PC-3 (cell line): ENCODE measurements around the gene VPS41.
"Not testable (repeated sequence)": the region's sequence is repeated elsewhere in the genome, so short reads cannot be mapped to it uniquely, and the experiment has no call there.

ENCODE experiments used
- EZH2 ChIP-seq: fragments of 300-600 bp; sonication (generic); IDR thresholded peaks from one replicate; pipeline ENCODE4 v1.6.1; 2017; ENCODE audit warnings: antibody characterized with exemption, mild to moderate bottlenecking, low read length; ENCODE audit not compliant: unreplicated experiment
- EZH2phosphoT487 ChIP-seq: fragments of 300-600 bp; sonication (generic); IDR thresholded peaks from 2 replicates; pipeline ENCODE4 v1.6.1; 2018; ENCODE audit warnings: mild to moderate bottlenecking, antibody characterized with exemption, low read length, borderline replicate concordance

- not testable (repeated sequence) for TF ChIP-seq EZH2, EZH2phosphoT487
Observed at GRCh38 chr7:38854947-38855346, 54.0 kb downstream of the VPS41 start.
